NCI-H2196 treated with DMSO at 0.1 percent for 48 hours (cell line): ENCODE data around the gene PPP1CC.
"Not testable (repeated sequence)": the region's sequence is repeated elsewhere in the genome, so short reads cannot be mapped to it uniquely, and the experiment has no call there.

ENCODE experiments used
- DNase-seq: peaks from one replicate; lab custom pipeline; 2025; ENCODE audit not compliant: unreplicated experiment; lab: John Stamatoyannopoulos, UW

Gene PPP1CC

GRCh38 chr12:110726028-110726427 lies 16.7 kb downstream of the PPP1CC start:
- no peak for DNase-seq

GRCh38 chr12:110725267-110725666 lies 17.4 kb downstream of the PPP1CC start:
- DNase-seq = no peak

- DNase-seq = not testable (repeated sequence)
Measured at GRCh38 chr12:110722892-110723291, 19.8 kb downstream of the PPP1CC start.

GRCh38 chr12:110721570-110721969 lies 21.1 kb downstream of the PPP1CC start:
- no peak for DNase-seq

GRCh38 chr12:110720516-110720915 lies 22.2 kb downstream of the PPP1CC start:
- no peak for DNase-seq

- DNase-seq = no peak
Measured at GRCh38 chr12:110718222-110718908, 24.3 kb downstream of the PPP1CC start.

GRCh38 chr12:110717037-110717436 lies 25.7 kb downstream of the PPP1CC start:
- no peak for DNase-seq

- no peak for DNase-seq
Measured at GRCh38 chr12:110708917-110709316, 33.8 kb downstream of the PPP1CC start.

GRCh38 chr12:110705309-110705708 lies 37.4 kb downstream of the PPP1CC start:
- DNase-seq = no peak

- no peak for DNase-seq
Measured at GRCh38 chr12:110704750-110705149, 37.9 kb downstream of the PPP1CC start.

GRCh38 chr12:110704231-110704630 lies 38.5 kb downstream of the PPP1CC start:
- DNase-seq = no peak

GRCh38 chr12:110702081-110702480 lies 40.6 kb downstream of the PPP1CC start:
- DNase-seq = no peak

GRCh38 chr12:110699591-110700445 lies 42.9 kb downstream of the PPP1CC start:
- no peak for DNase-seq

GRCh38 chr12:110698171-110698902 lies 44.4 kb downstream of the PPP1CC start:
- peak; percentile 25 for DNase-seq

GRCh38 chr12:110697236-110697635 lies 45.5 kb downstream of the PPP1CC start:
- DNase-seq = no peak

GRCh38 chr12:110696283-110696682 lies 46.4 kb downstream of the PPP1CC start:
- no peak for DNase-seq

GRCh38 chr12:110694330-110694901 lies 48.3 kb downstream of the PPP1CC start:
- no peak for DNase-seq

GRCh38 chr12:110693731-110694130 lies 49.0 kb downstream of the PPP1CC start:
- DNase-seq = no peak

- DNase-seq = no peak
Measured at GRCh38 chr12:110690127-110690430, 52.6 kb downstream of the PPP1CC start.

- DNase-seq = no peak
Measured at GRCh38 chr12:110689281-110690126, 53.2 kb downstream of the PPP1CC start.
